Keratinocyte (primary cell): ENCODE data around the gene GID8. TPM values are rescaled to one million over a fixed set of nuclear protein-coding genes. Genes with fewer than 3 reads are reported as not detected.

Experiments used
- DNase-seq: peaks from one replicate; pipeline ENCODE4 v3.0.0-alpha.2; 2011; ENCODE audit warnings: low read depth, missing footprints, low spot score
- FAIRE-seq: peaks from 2 replicates; lab custom pipeline; 2011; peaks lifted over from hg19 to GRCh38; lab: Jason Lieb, UNC
- H2AFZ ChIP-seq: 2 replicates; pipeline ENCODE4 v1.6.0; 2012; ENCODE audit warnings: low read length, control low read depth, inconsistent platforms; ENCODE audit not compliant: control insufficient read depth
- H3K27ac ChIP-seq: 2 replicates; pipeline ENCODE4 v1.5.1; 2011; ENCODE audit warnings: low read length; ENCODE audit not compliant: control insufficient read depth, insufficient read depth
- H3K27me3 ChIP-seq: 3 replicates; pipeline ENCODE4 v1.6.0; 2011; ENCODE audit warnings: low read length; ENCODE audit not compliant: control insufficient read depth, insufficient read depth; ENCODE audit errors: extremely low read depth
- H3K36me3 ChIP-seq, 2 experiments: 2 replicates in 1 of 2; 3 replicates in 1 of 2; pipeline ENCODE4 v1.5.1; 2011; ENCODE audit warnings: low read length in 2 of 2, mild to moderate bottlenecking in 1 of 2; ENCODE audit not compliant: control insufficient read depth in 2 of 2, insufficient read depth in 2 of 2; ENCODE audit errors: extremely low read depth in 1 of 2
- H3K4me1 ChIP-seq: 3 replicates; pipeline ENCODE4 v1.5.1; 2011; ENCODE audit warnings: low read length; ENCODE audit not compliant: control insufficient read depth, insufficient read depth; ENCODE audit errors: extremely low read depth
- H3K4me2 ChIP-seq: 3 replicates; pipeline ENCODE4 v1.6.0; 2011; ENCODE audit warnings: low read depth, low read length; ENCODE audit not compliant: control insufficient read depth, insufficient read depth; ENCODE audit errors: extremely low read depth
- H3K4me3 ChIP-seq, 3 experiments: fragments of 200-600 bp in 1 of 3; sonication (generic) in 1 of 3; 2 replicates in 2 of 3; 3 replicates in 1 of 3; pipeline ENCODE4 v1.5.1; 2011 to 2016; ENCODE audit warnings: low read length in 3 of 3, mild to moderate bottlenecking in 3 of 3, control low read depth in 2 of 3, inconsistent platforms in 1 of 3, low read depth in 1 of 3, mixed read lengths in 1 of 3, mixed run types in 1 of 3, moderate library complexity in 1 of 3; ENCODE audit not compliant: control insufficient read depth in 2 of 3, insufficient read depth in 2 of 3; ENCODE audit errors: extremely low read depth in 1 of 3
- H3K79me2 ChIP-seq: 2 replicates; pipeline ENCODE4 v1.6.0; 2012; ENCODE audit warnings: low read length; ENCODE audit not compliant: control insufficient read depth, insufficient read depth
- H3K9ac ChIP-seq: 3 replicates; pipeline ENCODE4 v1.6.0; 2011; ENCODE audit warnings: low read length; ENCODE audit not compliant: control insufficient read depth, insufficient read depth; ENCODE audit errors: extremely low read depth
- H3K9me1 ChIP-seq: 3 replicates; pipeline ENCODE4 v1.6.0; 2011; ENCODE audit warnings: low read length; ENCODE audit not compliant: control insufficient read depth, insufficient read depth; ENCODE audit errors: extremely low read depth
- H3K9me3 ChIP-seq: 2 replicates; pipeline ENCODE4 v1.5.1; 2012; ENCODE audit warnings: low read depth, low read length; ENCODE audit not compliant: control insufficient read depth
- H4K20me1 ChIP-seq: 3 replicates; pipeline ENCODE4 v1.6.0; 2011; ENCODE audit warnings: low read length; ENCODE audit not compliant: control insufficient read depth, insufficient read depth; ENCODE audit errors: extremely low read depth
- EZH2 ChIP-seq: IDR thresholded peaks from one replicate; pipeline ENCODE4 v1.6.1; 2012; ENCODE audit warnings: inconsistent platforms, mild to moderate bottlenecking, low read length, moderate library complexity
- dilution Hi-C: fragments of 300-500 bp; cut with MboI; formaldehyde crosslinking; loops from one replicate; pipeline ENCODE4 v1.7.0; 2020; ENCODE audit warnings: low sequenced_read_pairs; ENCODE audit not compliant: extremely low pct_ligation_motif_present
- polyA plus RNA-seq, 5 experiments: library from polyadenylated mRNA; depleted of rRNA in 3 of 5; stranded (reverse) in 3 of 5; stranded (forward) in 1 of 5; unstranded in 1 of 5; fragments of >200 nt; gene quantifications; 1 replicate in 1 of 5; 2 replicates in 3 of 5; 3 replicates in 1 of 5; pipeline versions ENCODE4 v1.2.1 to v1.2.3, GENCODE V29; 2011 to 2012; ENCODE audit warnings: missing spikeins in 2 of 5, low read depth in 1 of 5, low replicate concordance in 1 of 5
- TF ChIP-seq, protein P1 (sequence below), 3 experiments: IDR thresholded peaks in 1 of 3; conservative IDR thresholded peaks in 1 of 3; optimal IDR thresholded peaks in 1 of 3; 2 replicates in 2 of 3; 3 replicates in 1 of 3; pipeline versions ENCODE3 to v1.5.1; 2011; ENCODE audit warnings: low read length in 3 of 3, mild to moderate bottlenecking in 3 of 3, moderate library complexity in 2 of 3, control low read depth in 1 of 3, inconsistent platforms in 1 of 3; ENCODE audit not compliant: insufficient read depth in 2 of 3; ENCODE audit errors: extremely low read depth in 1 of 3

Gene GID8
- polyA plus RNA-seq, 1 donor (not counting 4 experiments of a cell fraction or from before 2014, with no cell fraction given), result 23.7 TPM

DNA sequence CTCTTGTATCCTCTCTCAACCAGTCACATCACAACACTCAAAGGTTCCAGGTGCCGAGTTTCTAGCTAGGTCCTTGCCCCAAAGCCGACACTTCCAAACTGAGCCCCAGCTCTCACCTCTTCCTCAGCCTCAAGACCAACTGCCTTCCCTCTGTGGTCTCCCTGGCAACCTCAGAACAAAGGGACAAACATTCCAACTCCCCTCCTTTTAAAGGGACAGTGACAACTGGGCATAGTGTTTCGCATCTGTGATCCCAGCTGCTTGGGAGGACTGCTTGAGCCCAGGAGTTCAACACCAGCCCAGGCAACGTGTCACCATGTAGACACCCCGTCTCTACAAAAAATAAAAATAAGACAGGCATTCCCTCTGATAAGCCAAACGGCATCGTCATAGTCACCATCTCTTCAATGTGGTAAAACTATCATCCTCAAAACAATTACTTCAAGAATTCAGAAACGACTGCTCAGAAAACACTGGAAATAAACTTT, 22.9 kb upstream of the GID8 start:
- dilution Hi-C loops, result no loop called here
- peaks cover 4% of the 10 kb centered on the region for H3K4me1 ChIP-seq

DNA sequence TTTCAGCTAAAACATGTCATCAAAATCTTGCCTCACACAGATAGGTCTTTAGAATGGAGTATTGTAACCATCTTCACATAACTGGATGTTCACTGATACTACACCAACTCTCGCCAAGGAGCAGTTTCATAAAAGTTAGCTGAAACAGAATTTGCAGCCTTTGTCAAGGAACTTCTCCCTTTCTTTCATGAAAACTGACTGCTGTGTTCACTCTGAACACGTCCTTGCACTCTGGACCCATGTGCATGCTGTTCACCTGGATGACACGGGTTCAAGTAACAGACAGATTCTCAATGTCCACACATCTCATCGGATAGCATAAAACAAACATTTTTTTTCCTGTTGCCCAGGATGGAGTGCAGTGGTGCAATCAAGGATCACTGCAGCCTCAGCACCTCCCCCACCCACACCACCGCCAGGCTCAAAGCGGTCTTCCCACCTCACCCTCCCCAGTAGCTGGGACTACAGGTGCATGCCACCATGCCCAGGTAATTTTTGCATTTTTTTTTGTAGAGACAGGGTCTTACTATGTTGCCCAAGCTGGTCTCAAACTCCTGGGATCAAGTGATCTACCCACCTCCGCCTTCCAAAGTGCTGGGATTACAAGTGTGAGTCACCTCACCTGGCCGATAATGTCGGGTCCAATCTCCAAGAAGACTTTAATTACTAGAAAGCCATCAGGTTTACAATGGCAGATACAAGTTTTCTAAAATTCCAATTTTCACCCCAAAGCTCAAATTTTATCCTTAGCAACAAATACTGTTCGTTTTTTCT, 21.1 kb upstream of the GID8 start:
- Histone ChIP-seq H3K27ac (no peak overlapping the region), H3K9me1 (peaks cover 10% of the 10 kb centered on the region), H2AFZ (no peak overlapping the region), H3K36me3 (peaks cover 10 to 24% of the 10 kb centered on the region in 2 experiments), H3K4me1 (peaks cover 18% of the 10 kb centered on the region), H3K4me3 (no peak overlapping the region), H3K4me2 (no peak overlapping the region), H3K79me2 (peaks cover 99% of the 10 kb centered on the region), H3K9ac (no peak overlapping the region), H3K9me3 (no peaks in the 10 kb centered on the region), H4K20me1 (peaks cover 69% of the 10 kb centered on the region), H3K27me3 (no peaks in the 10 kb centered on the region)
- DNase-seq (no peak), FAIRE-seq (no peak)
- dilution Hi-C loops, result no loop called here
- no peak for TF ChIP-seq EZH2
- TF ChIP-seq, protein P1, sequence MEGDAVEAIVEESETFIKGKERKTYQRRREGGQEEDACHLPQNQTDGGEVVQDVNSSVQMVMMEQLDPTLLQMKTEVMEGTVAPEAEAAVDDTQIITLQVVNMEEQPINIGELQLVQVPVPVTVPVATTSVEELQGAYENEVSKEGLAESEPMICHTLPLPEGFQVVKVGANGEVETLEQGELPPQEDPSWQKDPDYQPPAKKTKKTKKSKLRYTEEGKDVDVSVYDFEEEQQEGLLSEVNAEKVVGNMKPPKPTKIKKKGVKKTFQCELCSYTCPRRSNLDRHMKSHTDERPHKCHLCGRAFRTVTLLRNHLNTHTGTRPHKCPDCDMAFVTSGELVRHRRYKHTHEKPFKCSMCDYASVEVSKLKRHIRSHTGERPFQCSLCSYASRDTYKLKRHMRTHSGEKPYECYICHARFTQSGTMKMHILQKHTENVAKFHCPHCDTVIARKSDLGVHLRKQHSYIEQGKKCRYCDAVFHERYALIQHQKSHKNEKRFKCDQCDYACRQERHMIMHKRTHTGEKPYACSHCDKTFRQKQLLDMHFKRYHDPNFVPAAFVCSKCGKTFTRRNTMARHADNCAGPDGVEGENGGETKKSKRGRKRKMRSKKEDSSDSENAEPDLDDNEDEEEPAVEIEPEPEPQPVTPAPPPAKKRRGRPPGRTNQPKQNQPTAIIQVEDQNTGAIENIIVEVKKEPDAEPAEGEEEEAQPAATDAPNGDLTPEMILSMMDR (optimal IDR thresholded peaks at IDR 0.05 in 1 of 3, IDR thresholded peaks at IDR 0.05 in 1 of 3, conservative IDR thresholded peaks at IDR 0.05 in 1 of 3; ENCODE audit: extremely low read depth in 1 of 3, insufficient read depth in 2 of 3, low read length in 3 of 3), result no peak

More for the DNA sequence above, 22.9 kb upstream of the GID8 start:
- DNase-seq (no peak), FAIRE-seq (no peak)
- Histone ChIP-seq H3K9me1 (peaks cover 4% of the 10 kb centered on the region), H3K4me2 (no peak overlapping the region), H3K9ac (no peak overlapping the region), H3K27me3 (no peaks in the 10 kb centered on the region), H3K9me3 (no peaks in the 10 kb centered on the region), H2AFZ (no peak overlapping the region), H3K79me2 (peaks cover 99% of the 10 kb centered on the region), H4K20me1 (peaks cover 56% of the 10 kb centered on the region), H3K4me3 (no peak overlapping the region), H3K36me3 (peaks cover 26 to 43% of the 10 kb centered on the region in 2 experiments), H3K27ac (no peak overlapping the region)
- TF ChIP-seq EZH2, result no peak
